Jurkat, Clone E6-1 (cell line): Measurements from ENCODE around the gene UBE2I.
"Not testable (repeated sequence)": the region's sequence is repeated elsewhere in the genome, so short reads cannot be mapped to it uniquely, and the experiment has no call there.

Source experiments
- DNase-seq: peaks from one replicate; pipeline ENCODE4 v3.0.0-alpha.2; 2011; ENCODE audit warnings: low read depth, low spot score
- H3K4me3 ChIP-seq: 2 replicates; pipeline ENCODE4 v1.5.1; 2011; ENCODE audit warnings: mild to moderate bottlenecking, low read length, control low read depth, moderate library complexity

Gene UBE2I

DNA sequence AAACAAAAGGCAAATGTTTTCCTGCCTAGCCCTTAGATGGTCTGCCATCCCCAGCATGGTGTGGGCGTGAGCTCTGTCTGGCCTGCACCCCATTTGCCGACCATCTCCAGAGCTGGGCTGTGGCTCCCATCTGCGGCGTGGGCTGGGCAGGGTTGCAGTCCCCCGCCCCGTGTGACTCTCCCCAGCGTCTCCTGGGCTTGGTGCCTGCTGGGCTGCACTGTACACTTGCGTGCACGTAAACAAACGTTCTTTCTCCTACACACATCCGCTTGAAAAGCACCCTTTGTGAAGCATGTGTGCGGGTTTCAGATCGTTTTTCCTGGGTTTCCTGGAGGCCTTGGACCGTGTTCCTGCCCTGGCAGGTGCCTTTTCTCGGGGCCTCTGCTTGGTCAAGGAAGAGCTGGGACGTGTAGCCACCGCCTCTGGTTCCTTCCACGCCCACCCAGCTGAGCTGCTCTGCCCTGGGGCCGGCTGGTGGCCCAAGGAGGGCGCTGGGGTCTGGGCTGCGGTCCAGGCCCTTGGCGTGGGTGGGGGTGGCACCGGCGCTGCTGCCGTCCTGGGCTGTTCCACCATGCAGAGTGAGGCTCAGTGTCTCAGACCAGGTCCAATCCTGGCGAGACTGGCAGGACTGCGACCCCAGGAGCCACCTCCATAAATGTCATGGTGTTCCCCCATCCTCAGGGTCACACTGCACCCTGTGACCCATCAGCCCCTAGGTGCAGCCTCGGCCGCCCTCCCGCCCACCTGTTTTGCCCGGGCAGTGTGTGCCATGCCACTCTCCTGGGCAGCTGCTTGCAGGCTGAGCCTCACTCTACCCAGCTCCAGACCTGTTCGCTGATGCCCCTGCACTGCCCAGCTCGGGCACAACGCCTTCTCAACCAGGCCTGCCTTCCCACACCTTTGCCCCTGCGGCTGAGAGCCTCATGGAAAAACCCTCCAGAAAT lies 14.1 kb downstream of the UBE2I start:
- no peak for DNase-seq
- no peak overlapping the region for H3K4me3 ChIP-seq

DNA sequence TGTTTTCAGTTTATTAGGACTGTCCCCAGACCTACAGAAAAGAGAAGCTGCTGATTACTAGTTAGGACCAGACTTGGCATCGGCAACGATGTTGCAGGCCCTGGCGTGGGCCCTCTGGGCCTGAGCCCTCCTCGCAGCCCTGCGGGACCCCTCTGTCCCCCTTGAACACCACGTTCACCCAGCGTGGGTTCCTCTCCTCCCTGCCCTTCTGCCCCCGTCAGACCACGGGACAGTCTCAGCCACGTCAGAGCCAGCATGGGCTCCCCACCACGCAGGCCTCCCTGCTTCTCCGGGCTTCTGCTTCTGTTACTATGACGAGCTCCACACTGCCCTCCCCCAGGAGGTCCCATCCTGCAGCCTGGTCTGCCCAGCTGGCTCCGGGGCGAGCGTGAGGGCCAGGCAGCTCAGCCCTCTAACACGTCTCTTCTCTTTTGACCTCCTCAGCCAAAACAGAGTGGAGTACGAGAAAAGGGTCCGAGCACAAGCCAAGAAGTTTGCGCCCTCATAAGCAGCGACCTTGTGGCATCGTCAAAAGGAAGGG lies 14.9 kb downstream of the UBE2I start:
- no peak for DNase-seq
- H3K4me3 ChIP-seq = no peak overlapping the region

GRCh38 chr16:1325261-1325660 lies 15.8 kb downstream of the UBE2I start:
- H3K4me3 ChIP-seq = no peak overlapping the region
- no peak for DNase-seq

- DNase-seq = no peak
- H3K4me3 ChIP-seq = no peak overlapping the region
These were observed 16.4 kb downstream of the UBE2I start for GRCh38 chr16:1325673-1326371.

DNA sequence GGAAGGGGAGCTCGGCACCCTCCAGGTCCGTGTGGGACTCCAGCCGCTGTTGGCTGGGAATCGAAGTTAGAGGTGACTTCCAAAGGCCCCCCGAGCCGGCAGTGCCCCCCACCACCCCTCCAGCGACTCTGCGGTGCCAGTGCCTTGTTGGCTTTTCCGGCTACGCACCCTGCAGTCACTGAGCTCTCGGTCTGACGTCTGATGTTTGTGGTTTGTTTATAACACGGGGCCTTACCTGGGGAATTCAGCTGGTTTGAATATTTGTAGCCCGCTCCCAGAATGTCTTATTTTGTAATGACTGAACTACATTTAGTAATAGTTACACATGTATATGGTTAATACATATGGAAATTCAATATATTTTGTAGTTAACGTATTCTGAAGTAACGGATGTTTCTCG lies 17.0 kb downstream of the UBE2I start:
- no peak overlapping the region for H3K4me3 ChIP-seq
- DNase-seq = no peak

GRCh38 chr16:1326946-1327618 lies 17.6 kb downstream of the UBE2I start:
- no peak overlapping the region for H3K4me3 ChIP-seq
- no peak for DNase-seq

DNA sequence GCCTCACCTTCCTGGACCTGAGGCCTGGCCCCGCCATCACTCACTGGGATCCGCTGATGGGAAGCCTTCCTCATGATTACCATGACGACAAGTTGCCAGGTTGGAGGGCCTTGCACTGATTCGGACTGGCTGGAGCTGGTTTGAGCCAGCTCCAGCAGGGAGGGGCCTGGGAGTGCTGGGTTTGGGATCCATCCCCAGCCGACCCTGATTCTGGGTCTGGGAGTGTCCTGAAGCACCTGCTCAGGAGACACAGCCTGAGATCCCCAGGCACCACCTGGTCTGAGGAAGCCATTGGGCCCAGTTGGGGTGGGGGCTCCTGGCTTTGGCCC lies 18.1 kb downstream of the UBE2I start:
- H3K4me3 ChIP-seq = no peak overlapping the region
- DNase-seq = no peak

DNA sequence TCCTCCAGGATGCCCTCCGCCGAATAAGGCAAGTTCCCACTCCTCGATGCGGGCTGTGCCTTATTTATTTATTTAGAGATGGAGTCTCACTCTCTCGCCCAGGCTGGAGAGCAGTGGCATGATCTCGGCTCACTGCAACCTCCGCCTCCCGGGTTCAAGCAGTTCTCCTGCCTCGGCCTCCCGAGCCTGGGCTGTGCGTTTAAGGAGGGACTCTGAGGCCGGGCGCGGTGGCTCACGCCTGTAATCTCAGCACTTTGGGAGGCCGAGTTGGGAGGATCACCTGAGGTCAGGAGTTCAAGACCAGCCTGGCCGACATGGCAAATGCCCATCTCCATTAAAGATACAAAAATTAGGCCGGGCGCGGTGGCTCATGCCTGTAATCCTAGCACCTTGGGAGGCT lies 18.7 kb downstream of the UBE2I start:
- not testable (repeated sequence) for H3K4me3 ChIP-seq, DNase-seq

GRCh38 chr16:1328961-1329360 lies 19.5 kb downstream of the UBE2I start:
- not testable (repeated sequence) for DNase-seq, H3K4me3 ChIP-seq

GRCh38 chr16:1330260-1330914 lies 21.0 kb downstream of the UBE2I start:
- no peak overlapping the region for H3K4me3 ChIP-seq
- DNase-seq = no peak

DNA sequence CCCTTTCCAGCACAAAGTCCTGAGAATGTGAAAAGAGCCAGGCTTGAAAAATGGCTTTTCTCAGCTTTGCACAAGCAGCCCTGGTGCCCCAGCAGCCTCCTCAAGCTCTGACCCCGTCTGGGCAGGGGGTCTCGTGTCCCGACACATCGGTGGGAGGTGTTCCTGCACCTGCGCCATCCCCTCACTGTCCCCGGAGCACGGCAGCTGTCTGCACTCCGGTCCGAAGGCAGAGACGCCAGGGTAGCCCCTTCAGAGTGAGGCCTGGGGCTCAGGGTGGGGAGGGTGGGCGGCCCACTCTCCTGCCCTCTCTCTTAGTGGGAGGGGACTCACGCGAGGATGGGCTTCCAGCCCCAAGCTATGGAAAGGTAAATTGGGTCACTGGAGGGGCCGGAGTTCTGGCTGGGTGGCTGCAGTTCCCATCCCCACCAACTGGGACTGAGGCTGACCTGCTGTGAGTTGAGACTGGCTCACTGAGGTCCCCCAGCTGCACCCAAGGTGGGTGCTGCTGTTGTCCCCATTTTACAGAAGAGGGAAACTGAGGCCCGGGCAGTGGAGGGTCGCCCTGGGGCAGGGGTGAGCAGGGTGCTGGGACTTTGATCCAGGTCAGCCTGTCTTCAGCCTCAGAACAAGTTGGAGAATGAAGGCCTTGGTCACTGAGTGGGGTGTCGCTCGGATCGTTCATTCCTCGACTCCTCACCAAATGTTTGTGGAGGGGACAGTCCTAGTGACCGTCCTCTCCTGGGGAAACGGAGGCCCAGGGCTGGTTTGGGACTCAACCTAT lies 21.7 kb downstream of the UBE2I start:
- no peak for DNase-seq
- H3K4me3 ChIP-seq = no peak overlapping the region

DNA sequence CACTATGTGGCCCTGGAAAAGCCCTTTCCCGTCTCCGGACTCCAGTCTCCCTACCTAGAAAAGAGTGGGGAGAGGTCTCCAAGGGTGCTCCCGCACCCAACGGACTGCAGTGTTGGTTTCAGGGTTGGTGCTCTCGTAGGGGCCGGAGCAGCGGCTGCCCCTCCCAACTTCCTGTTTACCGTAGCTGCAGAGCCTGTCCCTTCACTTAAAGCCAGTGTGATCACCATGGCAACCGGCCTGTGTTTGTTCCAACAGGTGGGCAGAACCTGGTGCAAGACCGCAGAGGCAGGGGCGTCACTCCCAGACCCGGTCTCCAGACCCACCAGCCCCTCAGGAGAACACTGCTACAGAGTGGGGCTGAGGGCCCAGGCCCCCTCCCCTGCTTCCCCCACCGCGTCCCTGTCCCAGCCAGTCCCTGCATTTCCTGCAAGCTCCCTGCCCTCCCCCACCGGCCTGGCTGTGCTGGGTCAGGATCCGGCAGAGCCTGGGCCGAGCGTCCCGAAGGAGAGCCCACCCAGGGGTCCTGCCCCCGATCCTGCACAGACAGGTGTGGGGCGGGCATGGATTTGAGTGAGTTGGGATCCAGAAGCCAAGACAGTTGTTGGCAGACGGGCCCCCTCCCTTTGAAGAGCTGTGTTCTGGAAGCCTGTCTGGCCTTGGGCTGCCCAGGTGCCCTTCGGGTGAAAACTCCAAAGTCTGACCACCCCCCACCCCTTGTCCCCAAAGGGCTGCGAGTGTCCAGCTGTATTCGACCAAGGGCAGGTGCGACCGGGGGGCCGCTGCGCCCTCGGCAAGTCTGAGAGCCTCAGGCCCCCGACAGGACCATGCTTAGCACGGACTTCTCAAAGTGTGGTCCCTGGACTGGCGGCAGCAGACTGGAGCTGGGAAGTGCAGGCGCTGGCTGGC lies 22.5 kb downstream of the UBE2I start:
- no peak overlapping the region for H3K4me3 ChIP-seq
- DNase-seq = no peak

GRCh38 chr16:1332618-1333148 lies 23.2 kb downstream of the UBE2I start:
- no peak overlapping the region for H3K4me3 ChIP-seq
- no peak for DNase-seq

GRCh38 chr16:1333149-1333812 lies 23.8 kb downstream of the UBE2I start, which contains the start of gene BAIAP3:
BAIAP3 (plus strand) TSS chr16:1333645; CDS start chr16:1338550, 4,905 bp downstream.
- no peak for DNase-seq
- no peak within 1 kb of the TSS for H3K4me3 ChIP-seq

DNA sequence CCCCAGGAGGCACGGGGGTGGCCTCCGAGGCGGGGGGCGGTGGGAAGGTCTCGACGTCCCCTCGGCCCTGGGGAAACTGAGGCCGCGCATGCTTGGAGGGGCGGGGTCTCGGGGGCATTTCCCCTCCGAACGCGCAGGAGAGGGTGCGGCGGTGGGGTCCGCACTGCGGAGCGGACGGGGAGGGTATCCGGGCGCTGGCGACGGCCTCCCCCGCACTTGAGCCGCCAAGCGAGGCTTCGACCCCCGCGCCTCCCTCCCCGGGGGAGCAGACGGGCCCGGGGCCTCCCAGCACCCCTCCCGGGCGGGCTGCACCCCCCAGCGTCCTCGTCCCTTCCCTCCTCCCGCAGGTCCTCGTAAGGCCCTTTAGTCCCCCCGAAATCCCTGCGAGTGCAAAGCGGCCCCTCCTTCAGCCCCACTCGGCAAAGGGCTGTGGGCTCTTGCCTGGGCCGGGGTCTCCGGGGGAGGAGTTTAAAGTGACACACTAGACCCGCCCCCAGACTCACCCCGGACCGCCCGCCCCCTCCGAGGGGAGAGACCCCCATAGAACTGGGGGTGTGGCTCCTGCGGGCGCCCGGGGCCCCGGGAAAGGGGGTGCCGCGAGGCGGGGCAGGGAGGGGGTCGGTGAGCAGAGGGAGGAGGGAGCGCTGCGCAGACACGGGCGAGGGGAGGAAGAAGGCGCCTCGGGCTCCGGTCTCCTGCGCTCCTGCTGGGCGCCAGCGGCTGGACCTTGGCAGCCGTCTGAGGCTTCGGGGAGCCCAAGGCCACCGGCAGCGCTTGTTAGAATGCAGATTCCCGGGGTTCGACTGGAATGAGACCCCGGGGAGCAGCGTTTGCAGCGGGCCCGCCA lies 24.6 kb downstream of the UBE2I start:
- no peak for DNase-seq
- H3K4me3 ChIP-seq = no peak overlapping the region

GRCh38 chr16:1334739-1335138 lies 25.3 kb downstream of the UBE2I start:
- no peak for DNase-seq
- H3K4me3 ChIP-seq = no peak overlapping the region
